GM19372 (cell line): ENCODE data around the gene IRF3.
"Not testable (repeated sequence)": the region's sequence is repeated elsewhere in the genome, so short reads cannot be mapped to it uniquely, and the experiment has no call there.

Source experiments
- ATAC-seq: cut with Tn5 transposase; IDR thresholded peaks from one replicate; pipeline ENCODE4 v1.9.1; 2021; ENCODE audit warnings: mild to moderate bottlenecking, low read depth, moderate library complexity; ENCODE audit not compliant: unreplicated experiment

The IRF3 gene

DNA sequence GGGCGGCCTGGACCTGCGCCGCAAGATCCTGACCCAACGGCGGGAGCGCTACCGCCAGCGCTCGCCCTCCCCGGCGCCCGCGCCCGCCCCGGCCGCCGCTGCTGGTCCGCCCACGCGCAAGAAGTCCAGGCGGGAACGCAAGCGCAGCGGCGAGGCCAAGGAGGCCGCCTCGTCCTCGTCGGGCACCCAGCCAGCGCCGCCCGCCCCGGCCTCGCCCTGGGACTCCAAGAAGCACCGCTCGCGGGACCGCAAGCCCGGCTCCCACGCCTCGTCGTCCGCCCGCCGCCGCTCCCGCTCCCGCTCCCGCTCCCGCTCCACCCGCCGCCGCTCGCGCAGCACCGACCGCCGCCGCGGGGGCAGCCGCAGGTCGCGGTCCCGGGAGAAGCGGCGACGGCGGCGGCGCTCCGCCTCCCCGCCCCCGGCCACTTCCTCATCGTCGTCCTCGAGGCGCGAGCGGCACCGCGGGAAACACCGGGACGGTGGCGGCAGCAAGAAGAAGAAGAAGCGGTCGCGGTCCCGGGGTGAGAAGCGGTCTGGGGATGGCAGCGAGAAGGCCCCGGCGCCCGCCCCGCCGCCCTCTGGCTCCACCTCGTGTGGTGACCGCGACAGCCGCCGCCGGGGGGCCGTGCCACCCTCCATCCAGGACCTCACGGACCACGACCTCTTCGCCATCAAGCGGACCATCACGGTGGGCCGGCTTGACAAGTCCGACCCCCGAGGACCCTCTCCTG, 13.7 kb downstream of the IRF3 start:
- no peak for ATAC-seq

DNA sequence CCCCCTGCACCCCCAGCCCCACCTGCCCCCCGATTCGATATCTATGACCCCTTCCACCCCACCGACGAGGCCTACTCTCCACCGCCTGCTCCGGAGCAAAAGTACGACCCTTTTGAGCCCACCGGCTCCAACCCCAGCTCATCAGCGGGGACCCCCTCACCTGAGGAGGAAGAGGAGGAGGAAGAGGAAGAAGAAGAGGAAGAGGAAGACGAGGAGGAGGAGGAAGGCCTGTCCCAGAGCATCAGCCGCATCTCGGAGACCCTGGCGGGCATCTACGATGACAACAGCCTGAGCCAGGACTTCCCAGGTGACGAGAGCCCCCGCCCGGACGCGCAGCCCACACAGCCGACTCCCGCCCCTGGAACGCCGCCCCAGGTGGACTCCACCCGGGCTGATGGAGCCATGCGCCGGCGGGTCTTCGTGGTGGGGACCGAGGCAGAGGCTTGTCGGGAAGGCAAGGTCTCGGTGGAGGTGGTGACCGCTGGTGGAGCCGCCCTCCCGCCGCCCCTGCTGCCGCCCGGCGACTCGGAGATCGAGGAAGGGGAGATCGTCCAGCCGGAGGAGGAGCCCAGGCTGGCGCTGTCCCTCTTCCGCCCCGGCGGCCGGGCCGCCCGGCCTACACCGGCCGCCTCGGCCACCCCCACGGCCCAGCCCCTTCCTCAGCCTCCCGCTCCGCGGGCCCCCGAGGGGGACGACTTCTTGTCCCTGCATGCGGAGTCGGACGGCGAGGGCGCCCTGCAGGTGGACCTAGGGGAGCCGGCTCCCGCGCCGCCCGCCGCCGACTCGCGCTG, 14.4 kb downstream of the IRF3 start:
- ATAC-seq: no peak

DNA sequence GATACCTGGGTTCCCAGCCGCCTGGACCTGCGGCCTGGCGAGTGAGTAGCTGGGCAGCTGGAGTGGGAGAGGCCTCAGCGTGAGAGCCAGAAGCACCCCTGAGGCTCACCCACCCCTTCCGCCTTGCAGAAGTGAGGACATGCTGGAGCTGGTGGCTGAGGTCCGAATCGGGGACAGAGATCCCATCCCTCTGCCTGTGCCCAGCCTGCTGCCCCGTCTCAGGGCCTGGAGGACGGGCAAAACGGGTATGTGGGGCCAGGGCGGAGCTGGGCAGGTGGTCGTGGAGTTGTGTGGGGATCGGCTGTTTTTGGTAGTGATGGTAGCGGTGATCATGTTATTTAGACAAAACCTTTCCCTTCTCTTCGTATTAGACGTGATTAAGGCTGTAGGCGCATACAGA, 19.1 kb downstream of the IRF3 start:
- no peak for ATAC-seq

DNA sequence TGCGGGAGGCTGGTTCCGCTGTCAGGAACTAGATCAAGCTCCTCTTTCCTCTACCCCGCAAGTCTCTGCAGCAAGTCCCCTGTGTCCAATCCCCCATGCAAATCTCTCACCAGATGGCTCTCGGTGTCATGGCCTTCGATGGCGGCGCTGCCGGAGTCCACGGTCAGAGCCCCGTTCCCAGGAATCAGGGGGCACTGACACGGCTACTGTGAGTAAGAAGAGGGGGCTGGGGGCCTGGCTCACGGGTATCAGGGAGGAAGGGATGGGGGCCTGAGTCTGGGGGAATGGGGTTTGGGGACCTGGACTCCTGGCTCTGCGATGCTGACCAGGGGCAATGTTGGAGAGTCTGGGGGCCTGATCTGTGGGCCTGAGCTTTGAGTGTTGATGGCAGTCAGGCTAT, 19.7 kb downstream of the IRF3 start:
- no peak for ATAC-seq

DNA sequence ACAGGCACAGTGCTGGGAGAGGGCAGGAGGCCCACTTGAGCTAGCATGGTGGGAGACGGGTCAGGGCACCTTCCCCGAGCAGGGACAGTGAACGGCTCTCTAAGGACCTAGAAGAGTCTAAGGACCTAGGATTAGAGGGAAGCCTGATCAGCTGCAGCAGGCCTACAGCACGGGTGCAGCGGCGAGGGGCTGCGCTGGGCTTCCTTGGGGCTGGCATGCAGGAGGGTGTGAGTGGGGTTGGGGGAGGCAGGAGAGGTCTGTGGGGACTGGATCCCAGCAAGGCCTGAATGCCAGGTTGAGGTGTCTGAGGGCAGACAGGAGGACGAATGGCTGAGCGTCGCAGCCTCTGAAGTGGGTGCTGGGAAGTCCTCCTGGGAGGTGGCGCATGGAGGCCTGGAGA, 20.1 kb downstream of the IRF3 start:
- no peak for ATAC-seq

DNA sequence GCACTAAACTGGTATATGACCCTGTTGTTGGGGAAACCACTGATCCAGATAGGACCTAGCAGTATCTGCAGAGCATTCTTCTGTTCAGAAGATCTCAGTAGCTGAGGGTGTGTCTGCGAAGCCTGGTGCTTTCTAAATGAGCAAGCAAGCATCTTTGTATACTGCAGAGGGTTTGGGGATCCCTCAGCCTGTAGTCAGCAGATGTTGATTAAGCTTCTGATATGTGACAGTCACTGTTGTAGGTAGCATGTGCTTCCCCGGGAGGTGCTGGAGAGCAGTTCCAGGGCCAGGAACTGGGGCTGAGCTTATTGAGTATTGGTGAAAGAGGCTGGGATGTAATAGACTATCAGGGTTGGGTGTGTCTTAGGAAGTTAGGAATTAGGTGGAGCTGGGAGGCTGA, 22.2 kb downstream of the IRF3 start:
- no peak for ATAC-seq

DNA sequence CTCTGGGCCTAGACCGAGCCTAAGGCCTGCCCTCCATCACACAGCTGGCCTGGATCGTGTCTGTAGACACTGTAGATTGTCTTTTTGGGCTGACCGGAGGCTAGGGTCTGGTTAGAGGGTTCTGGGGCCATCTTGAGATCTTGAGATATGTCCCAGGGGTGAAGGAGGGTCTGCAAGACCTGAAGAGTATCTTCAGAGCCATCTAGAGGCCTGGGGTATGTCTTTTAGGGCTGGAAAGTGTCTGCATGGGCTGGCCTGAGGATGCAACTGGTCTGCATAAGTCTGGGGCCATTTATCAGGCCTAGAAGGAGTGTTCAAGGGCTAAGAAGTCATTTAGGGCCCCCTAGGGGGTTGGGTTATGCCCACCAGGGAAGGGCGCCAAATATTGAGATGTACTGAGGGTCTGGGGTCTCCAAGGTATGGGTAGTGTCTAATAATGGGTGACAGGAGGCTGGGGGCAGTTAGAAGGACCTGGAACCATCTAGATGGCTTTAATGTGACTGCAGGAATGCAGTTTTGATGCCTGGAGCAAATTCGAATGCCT, 23.1 kb downstream of the IRF3 start:
- ATAC-seq: no peak

DNA sequence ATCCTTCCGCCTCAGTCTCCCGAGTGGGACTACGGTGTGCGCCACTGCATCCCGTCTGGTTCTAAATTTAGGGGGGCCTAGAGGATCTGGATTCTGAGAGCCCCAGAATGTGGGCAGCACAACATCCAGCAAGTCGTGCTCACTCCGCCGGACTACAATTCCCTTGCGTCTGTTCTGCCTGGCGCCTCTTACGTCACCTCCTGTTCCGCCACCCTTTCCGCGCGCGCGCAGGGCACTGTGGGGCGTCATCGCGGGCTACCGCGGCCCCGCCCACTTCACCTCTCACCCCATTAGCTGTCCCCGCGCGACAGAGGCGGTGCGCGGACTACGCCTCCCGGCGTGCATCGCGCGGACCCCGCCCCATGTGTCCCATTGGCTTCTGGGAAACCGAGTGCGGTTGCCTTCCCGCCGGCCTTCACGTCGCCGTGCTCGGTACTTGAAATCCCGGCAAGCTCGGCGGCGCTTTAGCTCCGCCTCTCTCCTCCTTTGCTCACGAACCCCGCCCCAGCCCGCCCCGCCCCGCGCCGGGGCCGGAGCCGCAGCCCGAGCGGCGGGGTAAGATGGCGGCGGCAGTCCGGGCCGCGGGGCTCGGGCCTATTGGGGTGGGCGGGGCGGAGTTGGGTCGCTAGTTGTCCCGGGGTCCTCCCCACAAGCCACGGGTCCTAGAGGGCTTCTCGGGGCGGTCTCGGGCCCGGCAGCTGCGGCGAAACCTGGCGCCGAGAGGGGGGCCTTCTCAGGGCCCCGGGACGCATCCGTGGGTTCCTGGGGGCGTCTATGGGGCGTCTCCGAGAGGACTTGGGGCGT, 23.8 kb downstream of the IRF3 start, which contains the start of gene SCAF1:
Gene SCAF1 (plus strand): TSS at position 522 of the 804 bp plus-strand sequence. CDS start 2,818 bp downstream, outside the sequence.
- peak; percentile 59 for ATAC-seq

DNA sequence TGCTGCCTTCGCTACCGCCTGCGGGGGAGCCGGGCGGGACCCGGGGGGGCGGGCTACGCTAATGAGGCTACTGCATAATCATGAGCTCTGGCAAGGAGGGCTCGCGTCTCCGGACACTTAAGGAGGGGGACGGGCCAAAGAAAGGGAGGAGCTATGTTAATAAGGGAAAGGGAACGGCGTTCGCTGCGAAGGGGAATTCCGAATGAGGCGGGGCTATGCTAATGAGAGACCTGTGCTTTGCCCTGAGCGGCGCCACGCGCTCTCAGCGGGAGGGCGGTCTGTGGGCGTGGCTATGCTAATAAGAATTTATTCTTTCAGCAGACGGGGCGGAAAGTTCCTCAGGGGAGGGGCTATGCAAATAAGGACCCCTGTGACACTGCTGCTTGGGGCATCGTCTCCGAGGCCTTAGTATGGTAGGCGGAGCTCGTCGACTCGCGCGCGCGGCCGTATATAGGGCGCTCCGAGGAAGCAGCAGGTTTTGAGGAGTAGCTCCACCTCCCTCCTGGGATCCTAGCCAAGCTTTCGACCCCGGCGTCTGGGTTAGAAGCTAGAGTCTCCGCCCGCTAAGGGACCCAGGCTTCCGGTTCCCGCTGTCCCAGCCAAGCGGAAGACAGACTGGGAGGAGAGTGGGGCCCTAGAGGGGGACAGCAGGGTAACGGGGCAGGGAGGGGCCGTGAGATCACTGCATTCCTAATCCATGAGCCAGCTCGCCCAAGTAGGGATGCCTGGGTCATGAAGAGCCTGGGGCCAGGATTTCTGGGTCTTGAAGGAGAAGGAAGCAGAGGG, 25.4 kb downstream of the IRF3 start, which contains the start of gene RRAS:
Gene RRAS (minus strand): TSS at position 31 of the 786 bp plus-strand sequence. CDS start 45 bp downstream, outside the sequence.
- ATAC-seq: peak; percentile 54

DNA sequence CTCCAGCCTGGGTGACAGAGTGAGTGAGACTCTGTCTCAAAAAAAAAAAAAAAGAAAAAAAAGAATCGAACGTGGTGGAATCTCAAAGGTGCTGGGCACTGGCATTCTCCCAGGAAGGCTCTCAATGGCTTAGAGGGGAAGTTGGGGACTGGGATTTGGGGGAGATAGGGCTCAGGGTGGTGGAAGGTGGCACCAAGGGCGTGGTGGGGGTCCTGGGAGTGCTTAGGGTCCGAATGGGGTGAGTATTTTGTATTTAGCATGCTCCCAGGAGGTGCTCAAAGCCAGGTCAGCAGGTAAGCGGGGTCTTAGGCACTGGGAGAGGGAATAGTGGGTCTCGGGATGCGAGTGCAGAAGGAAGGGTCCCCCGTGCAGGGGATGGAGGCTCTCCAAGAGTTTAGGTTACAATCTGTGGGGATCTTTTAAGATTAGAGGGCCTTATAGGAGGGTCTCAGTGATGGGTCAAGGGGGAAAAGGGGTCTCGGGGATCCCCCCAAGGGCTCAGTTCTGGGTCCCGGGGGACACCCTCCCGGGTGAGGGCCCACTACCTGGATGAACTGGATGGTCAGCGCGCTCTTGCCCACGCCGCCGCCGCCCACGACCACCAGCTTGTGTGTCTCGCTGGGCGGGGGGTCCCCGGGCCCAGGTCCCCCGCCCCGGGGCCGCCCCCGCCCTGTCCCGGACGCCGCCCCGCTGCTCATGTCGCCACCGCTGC, 26.1 kb downstream of the IRF3 start:
- no peak for ATAC-seq

DNA sequence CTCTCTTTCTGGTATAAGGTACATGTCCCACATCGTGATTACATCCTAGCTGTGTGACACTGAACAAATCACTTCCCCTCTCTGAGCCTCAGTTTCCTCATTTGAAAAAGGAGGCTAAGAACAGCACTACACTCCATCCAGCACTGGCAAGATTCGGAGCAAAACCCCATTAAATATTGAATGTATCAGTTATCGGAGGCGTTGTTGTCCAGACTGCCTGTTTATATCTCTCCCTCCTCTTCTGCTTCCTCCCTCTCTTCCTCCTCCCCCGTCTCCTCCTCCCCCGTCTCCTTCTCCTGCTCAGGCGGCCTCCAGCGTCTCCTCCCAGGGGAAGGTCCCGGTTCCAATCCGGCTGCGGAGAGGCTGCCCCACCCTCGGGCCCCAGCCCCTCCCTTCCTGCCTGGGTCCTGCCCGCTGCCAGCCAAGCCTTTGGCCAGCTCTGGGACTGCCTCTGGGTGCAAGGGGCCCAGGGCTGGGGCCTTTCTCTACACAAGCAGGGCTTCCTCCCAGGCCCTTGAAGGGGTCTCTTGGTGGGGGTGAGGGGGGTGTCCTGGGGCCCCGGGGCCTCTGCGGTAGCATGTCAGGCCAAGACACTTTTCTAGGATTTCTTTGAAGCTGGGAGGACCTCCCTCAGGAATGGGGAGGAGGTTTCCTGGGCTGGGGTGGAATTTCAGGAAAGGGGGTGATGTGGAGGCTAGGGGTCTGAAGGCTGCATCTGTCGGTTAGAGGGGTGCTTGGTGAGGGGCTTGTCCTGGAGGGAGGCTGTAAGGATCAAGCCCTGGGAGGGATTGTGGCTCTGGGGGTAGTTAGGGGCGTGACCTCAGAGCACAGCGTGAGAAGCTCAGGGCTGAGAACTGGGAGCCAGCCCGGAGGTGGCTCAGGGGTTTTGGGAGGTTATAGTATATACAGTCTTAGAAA, 27.6 kb downstream of the IRF3 start:
- no peak for ATAC-seq

DNA sequence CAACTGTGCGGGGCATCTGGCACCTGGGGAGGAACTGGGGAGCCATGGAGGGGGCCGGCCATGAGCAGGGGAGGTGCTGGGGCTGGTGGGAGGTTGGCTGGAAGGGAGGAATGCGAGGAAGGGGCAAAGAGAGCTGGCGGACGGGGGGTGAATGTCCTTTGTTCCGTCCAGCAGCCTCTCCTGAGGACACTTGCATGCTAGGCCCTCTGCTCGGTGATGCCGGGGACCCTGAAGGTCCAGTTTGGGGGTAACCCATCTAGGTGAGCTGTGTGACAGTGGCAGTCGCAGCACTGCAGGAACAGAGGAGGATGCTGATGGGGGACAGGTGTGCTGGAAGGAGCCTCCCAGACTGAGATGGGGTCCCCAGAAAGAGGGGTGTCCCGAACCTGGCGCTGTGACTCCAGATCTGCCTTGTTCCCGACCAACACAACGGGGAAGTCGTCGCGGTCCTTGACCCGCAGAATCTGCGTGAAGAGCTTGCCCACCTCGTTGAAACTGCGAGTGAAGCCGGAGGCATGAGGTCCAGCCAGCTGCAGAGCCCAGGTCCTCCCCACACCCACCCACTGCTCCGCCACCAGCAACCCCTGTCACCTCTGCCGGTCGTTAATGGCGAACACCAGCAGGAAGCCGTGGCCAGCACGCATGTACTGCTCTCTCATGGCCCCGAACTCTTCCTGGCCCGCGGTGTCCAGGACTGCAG, 29.3 kb downstream of the IRF3 start:
- no peak for ATAC-seq

DNA sequence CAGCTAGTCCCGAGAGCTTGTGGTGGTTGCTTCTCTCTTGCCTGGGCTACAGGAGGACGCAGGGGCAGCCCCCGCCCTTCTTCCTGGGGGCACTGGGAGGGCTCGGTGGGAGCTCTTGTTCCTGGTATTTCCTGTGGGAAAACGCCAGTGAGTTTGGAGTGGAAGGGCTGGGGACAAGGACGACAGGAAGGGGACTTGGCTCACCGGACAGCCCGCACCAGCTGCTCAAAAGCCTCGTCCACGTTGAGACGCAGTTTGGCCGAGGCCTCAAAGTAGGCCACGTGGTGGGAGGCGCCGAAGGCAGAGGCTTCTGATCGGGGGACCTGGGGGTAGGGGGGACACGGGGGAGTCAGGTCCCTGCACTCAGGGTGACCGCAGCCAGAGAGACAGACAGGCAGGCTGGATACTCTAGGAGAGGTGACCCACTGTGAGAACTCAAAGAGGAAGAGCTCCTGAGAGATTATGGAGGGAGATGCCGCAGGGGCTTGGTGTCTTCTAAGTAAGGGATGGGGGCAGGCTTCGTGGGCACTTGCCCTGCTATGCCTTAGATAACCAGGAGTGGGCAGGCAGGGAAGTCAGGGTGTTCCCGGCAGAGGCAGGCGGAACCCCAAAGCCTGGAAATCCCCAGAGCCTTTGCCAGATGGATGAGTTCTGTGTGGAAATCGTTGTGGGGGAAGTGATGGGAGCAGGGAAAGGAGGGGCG, 30.0 kb downstream of the IRF3 start:
- no peak for ATAC-seq

DNA sequence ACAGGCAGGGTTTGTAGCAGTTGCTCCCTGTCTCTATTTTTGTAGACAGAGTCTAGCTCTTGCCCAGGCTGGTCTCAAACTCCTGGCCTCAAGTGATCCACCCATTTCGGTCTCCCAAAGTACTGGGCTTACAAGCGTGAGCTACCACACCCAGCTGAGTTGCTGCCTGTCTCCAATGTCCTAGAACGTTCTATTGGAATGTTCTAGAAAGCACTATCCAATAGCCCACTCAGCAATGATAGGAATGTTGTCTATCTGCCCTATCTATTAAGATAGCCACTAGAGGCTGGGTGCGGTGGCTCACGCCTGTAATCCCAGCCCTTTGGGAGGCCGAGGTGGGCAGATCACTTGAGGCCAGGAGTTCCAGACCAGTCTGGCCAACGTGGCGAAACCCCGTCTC, 32.4 kb downstream of the IRF3 start:
- not testable (repeated sequence) for ATAC-seq

DNA sequence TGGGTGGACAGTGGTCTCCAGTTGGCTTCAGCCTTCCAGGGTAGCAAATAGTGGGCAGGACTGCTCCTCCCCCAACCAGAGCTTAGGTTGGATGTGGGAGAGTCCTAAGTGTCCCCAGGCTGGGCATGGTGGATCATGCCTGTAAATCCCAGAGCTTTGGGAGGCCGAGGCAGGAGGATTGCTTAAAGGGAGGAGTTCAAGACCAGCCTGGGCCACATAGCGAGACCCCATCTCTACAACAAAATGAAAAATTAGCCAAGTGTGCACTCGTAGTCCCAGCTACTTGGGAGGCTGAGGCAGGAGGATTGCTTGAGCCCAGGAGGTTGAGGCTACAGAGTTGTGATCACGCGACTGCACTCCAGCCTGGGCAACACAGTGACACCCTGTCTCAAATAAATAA, 33.1 kb downstream of the IRF3 start:
- ATAC-seq: no peak

DNA sequence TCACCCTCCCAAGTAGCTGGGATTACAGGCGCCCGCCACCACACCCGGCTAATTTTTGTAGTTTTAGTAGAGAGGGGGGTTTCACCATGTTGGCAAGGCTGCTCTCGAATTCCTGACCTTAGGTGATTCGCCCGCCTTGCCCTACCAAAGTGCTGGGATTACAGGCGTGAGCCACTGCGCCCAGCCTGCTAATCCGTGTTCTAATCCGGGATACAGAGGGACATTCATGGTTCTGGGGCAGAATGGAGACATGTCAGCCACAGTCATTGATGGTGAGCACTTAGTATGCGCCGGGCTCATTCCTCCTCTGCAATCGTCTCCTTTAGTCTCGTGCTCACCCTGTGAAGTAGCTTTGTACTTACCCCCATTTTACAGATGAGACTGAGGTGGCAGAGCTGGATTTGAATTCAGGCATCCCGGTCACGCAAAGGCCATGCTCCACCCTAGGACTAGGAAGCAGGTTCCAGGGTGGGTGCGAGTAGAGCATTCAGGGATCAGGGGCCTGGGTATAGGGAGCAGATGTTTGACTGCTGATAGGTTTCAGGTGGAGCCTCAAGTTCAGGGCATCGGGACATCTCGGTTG, 34.0 kb downstream of the IRF3 start:
- no peak for ATAC-seq
